Measurements from ENCODE around the gene PPP2R2B.

- TF ChIP-seq CTCF (IDR thresholded peaks at IDR 0.05) (no peak), NR3C1 (CRISPR knock-in tag; conservative IDR thresholded peaks at IDR 0.05; ENCODE audit: low read depth) (no peak)
Measured at GRCh38 chr5:146620031-146620668, 258.4 kb downstream of the PPP2R2B start.
